ENCODE results near the gene MOXD1.

DNA sequence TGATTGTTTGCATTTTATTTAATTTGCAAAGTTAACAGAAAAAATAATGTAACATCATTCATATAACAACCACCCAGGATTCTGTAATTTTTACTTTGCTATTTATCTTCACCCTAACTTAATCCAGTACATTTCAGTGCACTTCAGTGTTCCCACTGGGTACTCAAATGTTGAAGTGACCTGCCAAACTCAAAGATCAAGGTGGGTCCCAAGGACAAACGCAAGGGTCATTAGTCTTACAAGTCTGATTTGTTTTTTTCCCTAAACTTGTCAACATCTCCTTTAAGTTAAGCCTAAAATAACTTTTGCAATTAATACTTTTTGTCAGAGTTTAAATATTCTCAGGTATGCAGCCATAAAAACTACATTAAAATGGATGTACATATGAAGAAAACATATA, 53.0 kb downstream of the MOXD1 start:
- TF ChIP-seq, protein P1, sequence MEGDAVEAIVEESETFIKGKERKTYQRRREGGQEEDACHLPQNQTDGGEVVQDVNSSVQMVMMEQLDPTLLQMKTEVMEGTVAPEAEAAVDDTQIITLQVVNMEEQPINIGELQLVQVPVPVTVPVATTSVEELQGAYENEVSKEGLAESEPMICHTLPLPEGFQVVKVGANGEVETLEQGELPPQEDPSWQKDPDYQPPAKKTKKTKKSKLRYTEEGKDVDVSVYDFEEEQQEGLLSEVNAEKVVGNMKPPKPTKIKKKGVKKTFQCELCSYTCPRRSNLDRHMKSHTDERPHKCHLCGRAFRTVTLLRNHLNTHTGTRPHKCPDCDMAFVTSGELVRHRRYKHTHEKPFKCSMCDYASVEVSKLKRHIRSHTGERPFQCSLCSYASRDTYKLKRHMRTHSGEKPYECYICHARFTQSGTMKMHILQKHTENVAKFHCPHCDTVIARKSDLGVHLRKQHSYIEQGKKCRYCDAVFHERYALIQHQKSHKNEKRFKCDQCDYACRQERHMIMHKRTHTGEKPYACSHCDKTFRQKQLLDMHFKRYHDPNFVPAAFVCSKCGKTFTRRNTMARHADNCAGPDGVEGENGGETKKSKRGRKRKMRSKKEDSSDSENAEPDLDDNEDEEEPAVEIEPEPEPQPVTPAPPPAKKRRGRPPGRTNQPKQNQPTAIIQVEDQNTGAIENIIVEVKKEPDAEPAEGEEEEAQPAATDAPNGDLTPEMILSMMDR (IDR thresholded peaks at IDR 0.05): no peak
- TF ChIP-seq POLR2A (IDR thresholded peaks at IDR 0.05): no peak
